ENCODE measurements around the gene CACNA1B.

- TF ChIP-seq CTCF (IDR thresholded peaks at IDR 0.05) = no peak
- TF ChIP-seq POLR2AphosphoS5 (IDR thresholded peaks at IDR 0.05) = no peak
Observed at GRCh38 chr9:137832191-137832700, 45.3 kb upstream of the CACNA1B start.

Data from suprapubic skin (tissue), 3 donors.